GM23338 (cell line): ENCODE measurements around the gene ARHGDIA.

Source experiments
- CREB1 ChIP-seq: fragments of 250-450 bp; sonication (Bioruptor Pico); IDR thresholded peaks from 2 replicates; pipeline ENCODE4 v1.5.0; 2020; ENCODE audit warnings: low read depth, mild to moderate bottlenecking, moderate library complexity
- CTCF ChIP-seq, 2 experiments: fragments of 200-600 bp in 1 of 2; sonication (generic) in 1 of 2; conservative IDR thresholded peaks; 2 replicates each; pipeline versions ENCODE4 v1.5.1 to v1.6.1; 2016 to 2017; ENCODE audit warnings: antibody characterized with exemption in 2 of 2, low read depth in 2 of 2, mild to moderate bottlenecking in 2 of 2, moderate library complexity in 1 of 2
- ETS1 ChIP-seq: IDR thresholded peaks from 2 replicates; pipeline ENCODE4 v1.6.1; 2016; ENCODE audit warnings: antibody characterized with exemption
- EZH2 ChIP-seq: fragments of 200-600 bp; sonication (generic); IDR thresholded peaks from one replicate; pipeline ENCODE4 v1.8.0; 2017; ENCODE audit warnings: antibody characterized with exemption, mild to moderate bottlenecking, low read depth; ENCODE audit not compliant: unreplicated experiment
- EZH2phosphoT487 ChIP-seq: fragments of 200-600 bp; sonication (generic); IDR thresholded peaks from one replicate; pipeline ENCODE4 v1.8.1; 2018; ENCODE audit warnings: antibody characterized with exemption; ENCODE audit not compliant: unreplicated experiment
- NANOG ChIP-seq: IDR thresholded peaks from 2 replicates; pipeline ENCODE4 v1.6.1; 2016; ENCODE audit warnings: antibody characterized with exemption, borderline replicate concordance
- POLR2AphosphoS5 ChIP-seq: IDR thresholded peaks from 2 replicates; pipeline ENCODE4 v1.6.1; 2016; ENCODE audit warnings: antibody characterized with exemption, low read depth
- REST ChIP-seq: IDR thresholded peaks from one replicate; pipeline ENCODE4 v1.6.1; 2018; ENCODE audit warnings: antibody characterized with exemption; ENCODE audit not compliant: unreplicated experiment

GRCh38 chr17:81909966-81910839 lies 39.1 kb upstream of the ARHGDIA start:
- no peak for TF ChIP-seq CTCF (conservative IDR thresholded peaks at IDR 0.05; ENCODE audit: low read depth in 2 of 2)
- no peak for TF ChIP-seq POLR2AphosphoS5
- TF ChIP-seq EZH2phosphoT487, result no peak
- TF ChIP-seq REST, result no peak
- no peak for TF ChIP-seq EZH2
- no peak for TF ChIP-seq NANOG
- no peak for TF ChIP-seq ETS1
- no peak for TF ChIP-seq CREB1 (CRISPR knock-in tag)
